ENCODE data around the gene DLX3.

- TF ChIP-seq NR3C1 (IDR thresholded peaks at IDR 0.05) (no peak), MAZ (IDR thresholded peaks at IDR 0.05; ENCODE audit: borderline replicate concordance, low read depth, low read length) (no peak)
Measured at GRCh38 chr17:50034498-50035364, 39.7 kb upstream of the DLX3 start.

Measured in A549 (cell line).